HG03439 (cell line): ENCODE measurements around the gene SHF.

Source experiments
- ATAC-seq: cut with Tn5 transposase; IDR thresholded peaks from one replicate; pipeline ENCODE4 v1.9.1; 2021; ENCODE audit warnings: mild to moderate bottlenecking, moderate library complexity; ENCODE audit not compliant: unreplicated experiment

The SHF gene

GRCh38 chr15:45128971-45129639 lies 58.7 kb downstream of the SHF start:
- ATAC-seq, result no peak

- no peak for ATAC-seq
Observed at GRCh38 chr15:45126535-45127158, 61.1 kb downstream of the SHF start.

- no peak for ATAC-seq
Observed at GRCh38 chr15:45123397-45123796, 64.4 kb downstream of the SHF start.

GRCh38 chr15:45122719-45123118 lies 65.0 kb downstream of the SHF start:
- ATAC-seq, result no peak

GRCh38 chr15:45121706-45122417 lies 65.9 kb downstream of the SHF start:
- ATAC-seq, result no peak

- ATAC-seq, result no peak
Observed at GRCh38 chr15:45121020-45121419, 66.7 kb downstream of the SHF start.

GRCh38 chr15:45120081-45120972 lies 67.4 kb downstream of the SHF start:
- no peak for ATAC-seq

GRCh38 chr15:45118996-45119395 lies 68.8 kb downstream of the SHF start:
- ATAC-seq, result no peak

GRCh38 chr15:45118131-45118588 lies 69.6 kb downstream of the SHF start:
- peak; percentile 80 for ATAC-seq

GRCh38 chr15:45117308-45118130 lies 70.2 kb downstream of the SHF start:
- no peak for ATAC-seq
